Nucleus accumbens (tissue), 56 donors: ENCODE measurements around the gene CDADC1.

Source experiments
- DNase-seq, 56 donors: peaks; one replicate each; lab custom pipeline; 2025; lab: John Stamatoyannopoulos, UW

CDADC1 gene

DNA sequence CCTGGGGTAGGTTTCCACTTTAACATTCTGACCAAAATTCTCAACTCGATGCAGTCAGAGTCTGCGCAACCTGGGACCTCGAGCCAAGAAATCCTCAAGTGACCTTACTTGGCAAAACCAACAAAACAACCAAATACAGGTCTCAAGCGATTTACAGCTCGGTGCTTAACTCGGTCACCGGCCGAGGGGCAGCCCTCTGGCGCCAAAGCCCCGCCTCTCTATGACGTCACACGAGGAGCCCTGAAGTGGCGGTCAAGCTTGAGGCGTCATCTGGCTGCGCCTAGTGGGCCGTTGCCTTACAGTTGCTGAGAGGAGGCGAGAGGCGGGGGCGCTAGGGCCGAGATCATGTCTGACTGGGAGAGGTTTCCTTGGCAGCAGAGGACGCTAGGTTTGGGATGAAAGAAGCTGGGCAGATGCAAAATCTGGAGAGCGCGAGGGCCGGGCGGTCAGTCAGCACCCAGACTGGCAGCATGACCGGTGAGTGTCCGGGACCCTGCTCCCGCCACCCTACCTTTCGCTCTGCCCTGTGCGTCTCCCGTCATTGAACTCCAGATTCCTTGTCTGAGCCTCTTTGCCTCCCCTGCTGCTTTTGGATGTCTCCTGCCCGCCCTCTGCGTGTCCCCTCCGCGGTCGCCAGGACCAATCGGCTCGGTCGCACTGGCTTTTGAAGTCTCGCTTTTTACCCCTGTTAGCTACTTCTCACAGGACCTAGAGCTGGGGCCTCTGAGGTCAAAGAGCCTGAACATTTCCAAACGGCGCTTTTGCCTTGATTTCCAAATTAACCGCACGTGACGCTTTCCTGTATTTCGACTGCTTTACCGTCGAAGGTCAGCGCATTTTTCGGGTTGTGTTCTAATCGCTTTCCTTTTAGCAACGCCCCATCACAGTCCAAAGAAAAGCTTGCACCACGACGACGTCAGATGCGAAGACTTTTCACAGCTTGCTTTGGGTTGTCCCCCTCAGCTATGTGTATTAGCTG, at the start of gene CDADC1:
CDADC1 (plus strand) TSS at position 283 of the 979 bp plus-strand sequence; CDS start at position 396, 113 bp downstream.
- peak; percentile 47 to 98 (median 88) for DNase-seq

DNA sequence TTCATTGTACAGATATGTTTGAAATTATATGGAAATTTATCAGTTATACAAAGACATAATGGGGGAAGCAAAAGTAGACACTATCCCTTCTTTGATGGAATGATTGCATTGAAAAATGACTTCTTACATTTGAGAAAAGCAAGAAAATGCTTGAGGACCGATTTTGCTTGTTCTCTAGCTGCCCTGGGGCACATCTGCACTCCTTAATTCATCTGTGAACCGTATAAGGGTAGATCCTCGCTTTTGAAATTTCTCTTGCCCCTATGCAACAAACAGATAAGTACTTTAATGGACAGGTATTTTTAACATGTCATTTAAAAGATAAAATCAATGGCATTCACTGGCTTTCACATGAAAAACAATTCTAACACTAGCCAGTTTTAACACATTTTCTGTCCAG, 41.1 kb upstream of the CDADC1 start:
- DNase-seq, result no peak

DNA sequence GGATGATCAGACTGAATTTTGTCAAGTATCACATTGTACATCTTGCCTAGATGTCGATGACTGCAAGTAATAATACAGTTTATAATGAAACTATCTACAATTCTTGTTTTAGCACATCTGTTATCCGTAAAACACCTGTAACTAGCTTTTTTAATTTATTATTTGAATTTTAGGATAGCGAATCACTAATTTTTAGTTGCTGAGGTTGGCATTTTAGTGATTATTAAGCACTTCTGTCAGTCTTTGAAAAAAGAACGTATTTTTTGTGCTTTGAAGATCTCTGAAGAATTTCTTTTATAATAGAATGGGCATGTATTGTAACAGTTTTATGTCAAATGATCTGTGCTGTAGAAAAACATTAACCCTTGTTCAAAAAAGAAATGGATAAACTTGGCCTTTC, 39.1 kb upstream of the CDADC1 start:
- no peak for DNase-seq

DNA sequence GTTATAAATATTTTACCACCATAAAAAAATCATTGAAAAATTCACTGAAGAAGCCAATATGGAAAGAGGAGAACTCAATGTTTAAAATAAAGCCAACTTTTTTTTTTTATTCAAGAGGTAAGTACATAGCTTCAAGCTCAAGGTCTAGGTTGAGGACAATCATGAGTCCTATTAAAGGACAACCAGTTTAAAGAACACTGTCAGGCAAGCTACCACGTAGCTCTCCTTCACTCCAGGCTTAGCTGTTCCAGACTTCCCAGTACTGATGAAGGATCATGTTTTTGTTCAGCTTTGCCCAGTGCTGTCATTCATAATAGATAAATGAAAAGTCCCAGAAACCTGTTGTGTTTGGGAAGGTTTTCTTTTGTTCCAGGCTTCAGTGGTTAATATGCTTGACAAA, 37.6 kb upstream of the CDADC1 start:
- no peak for DNase-seq

DNA sequence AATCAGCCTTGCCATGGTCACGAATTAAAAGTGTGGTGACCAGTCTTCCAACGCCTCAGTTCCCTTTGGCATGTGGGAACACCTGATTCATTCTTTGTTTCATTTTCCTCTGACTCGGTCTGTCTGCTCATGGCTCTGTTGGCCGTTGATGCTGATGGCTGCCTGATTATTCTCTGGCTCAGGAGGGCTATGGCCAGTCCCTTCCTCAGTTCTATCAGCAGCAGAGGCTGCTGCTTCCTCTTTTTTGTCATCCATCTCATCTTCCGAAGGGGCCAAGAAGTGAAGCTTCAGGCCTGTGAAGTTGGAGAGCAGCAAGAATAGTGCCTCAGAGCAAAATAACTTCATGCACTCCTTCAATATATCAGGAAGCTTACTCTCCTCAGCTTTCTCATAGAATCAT, 37.1 kb upstream of the CDADC1 start:
- no peak for DNase-seq

DNA sequence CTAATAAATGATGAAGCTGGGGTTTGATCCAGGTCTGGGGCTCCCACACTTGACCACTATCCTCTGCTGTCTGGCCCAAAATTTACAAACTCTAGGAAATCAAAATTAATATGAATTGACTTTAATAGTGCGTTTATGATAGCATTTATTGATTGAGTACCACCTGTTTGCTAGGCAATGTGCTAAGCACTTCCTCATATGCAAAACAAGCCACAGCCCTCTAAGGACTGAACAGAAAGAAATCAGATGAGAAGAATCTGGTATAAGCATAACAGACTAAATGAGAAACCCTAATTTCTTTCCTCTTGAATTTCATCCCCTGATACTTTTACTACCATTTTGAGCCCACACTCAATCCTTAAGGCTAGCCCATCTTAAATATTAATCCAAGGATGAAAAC, 34.2 kb upstream of the CDADC1 start:
- DNase-seq, result no peak

DNA sequence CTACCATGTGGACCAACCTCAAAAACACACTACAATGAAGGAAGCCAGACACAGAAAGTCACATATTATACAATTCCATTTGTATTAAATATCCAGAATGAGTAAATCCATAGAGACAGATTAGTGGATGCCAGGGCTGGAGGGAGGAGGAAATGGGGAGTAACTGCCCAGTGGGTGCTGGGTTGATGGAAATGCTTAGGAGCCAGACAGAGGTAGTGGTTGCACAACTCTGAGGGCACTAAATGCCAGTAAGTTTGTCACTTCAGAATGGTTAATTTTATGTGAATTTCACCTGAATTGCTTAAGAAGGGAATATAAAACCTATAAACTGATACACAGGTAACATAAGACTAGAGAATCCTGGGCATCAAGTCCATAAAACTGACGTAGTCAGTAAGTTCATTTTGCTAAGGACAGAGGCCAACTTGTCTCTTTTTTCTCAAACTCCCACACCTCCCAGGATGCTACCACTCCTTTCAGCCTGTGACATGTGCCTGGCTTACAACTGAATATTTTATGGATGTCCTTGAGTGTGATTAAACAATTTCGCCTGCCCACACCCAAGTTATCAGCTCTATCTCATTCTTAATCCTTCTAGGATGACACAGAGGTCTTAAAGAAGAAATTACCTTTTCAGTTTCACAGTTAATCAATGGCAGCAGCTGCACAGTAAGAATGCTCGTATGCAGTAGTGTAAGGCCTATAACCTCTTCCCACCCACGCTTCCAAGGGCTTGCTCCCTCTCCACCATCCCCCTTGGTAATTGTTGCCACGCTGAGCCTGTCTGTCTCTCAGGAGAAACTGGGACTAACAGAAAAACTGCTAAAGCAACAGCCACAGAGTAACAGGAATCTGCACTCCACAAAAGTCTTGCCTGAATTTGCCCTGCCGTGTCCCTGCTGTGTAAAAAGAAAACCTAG, 33.5 kb upstream of the CDADC1 start:
- peak in 5 of 56 donors; percentile 6 to 30 (median 15) for DNase-seq

DNA sequence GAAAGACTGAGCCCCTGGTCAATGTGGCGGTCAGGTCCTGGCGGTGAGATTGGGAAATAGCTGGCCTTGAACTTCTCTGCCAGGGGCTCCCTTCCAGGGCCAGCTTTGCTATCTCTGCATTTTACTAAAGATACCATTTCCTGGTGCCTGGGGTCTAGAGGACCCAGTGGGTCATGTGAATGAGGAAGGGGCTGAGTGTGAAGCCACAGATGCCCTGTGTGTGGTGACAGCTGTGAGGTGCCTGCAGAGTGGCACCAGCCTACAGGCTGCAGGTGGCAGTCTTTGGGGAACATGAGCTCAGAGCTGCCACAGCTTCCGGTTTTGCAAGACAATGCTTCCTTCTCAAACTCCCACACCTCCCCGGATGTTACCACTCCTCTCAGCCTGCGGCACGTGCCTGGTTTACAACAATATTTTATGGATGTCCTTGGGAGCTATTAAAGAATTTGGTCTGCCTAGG, 32.8 kb upstream of the CDADC1 start:
- DNase-seq, result peak in 15 of 56 donors; percentile 6 to 33 (median 20)

DNA sequence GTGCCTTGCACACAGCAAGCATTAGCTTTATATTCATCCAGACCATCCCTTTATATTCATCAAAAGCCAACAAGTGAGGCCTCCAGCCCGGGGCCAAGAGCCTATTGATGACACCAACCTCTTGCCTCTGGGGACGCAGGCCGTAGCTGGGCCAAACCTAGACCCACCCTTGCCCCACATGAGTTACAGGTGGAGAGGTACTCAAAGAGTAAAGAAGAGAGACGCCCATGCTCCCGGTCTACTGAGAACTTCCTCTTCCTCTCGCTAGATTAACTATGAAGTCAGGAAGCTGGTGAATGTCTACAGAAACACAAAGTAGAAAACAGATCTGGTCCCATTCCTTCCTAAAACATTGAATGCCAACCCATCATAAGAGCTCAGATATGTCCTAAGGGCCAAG, 31.4 kb upstream of the CDADC1 start:
- DNase-seq, result no peak

DNA sequence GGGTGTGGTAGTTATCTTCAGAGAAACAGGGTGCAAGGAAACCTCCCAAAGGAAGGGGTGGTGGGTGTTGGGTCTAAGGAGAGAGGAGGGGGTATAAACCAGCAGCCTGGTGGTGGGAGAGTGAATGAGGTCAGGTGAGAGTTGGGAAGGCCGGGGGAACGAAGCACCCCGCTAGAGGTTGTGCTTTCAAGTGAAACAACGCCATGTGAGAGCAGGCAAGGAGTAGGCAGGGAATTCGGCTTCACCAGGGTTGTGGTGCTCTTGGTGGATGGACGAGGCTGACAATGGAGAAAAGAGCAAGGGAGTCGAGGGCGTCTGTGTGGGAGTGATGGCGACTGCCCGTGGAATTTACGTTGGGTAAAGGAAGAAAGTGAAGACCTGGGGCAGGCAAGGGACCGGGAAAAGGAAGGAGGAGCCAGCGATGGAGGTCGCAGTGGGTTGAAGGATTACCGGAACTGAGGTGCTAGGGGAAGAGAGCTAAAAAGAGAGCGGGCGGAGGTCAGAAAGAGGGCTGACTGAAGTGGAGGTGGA, 29.7 kb upstream of the CDADC1 start:
- DNase-seq, result no peak

DNA sequence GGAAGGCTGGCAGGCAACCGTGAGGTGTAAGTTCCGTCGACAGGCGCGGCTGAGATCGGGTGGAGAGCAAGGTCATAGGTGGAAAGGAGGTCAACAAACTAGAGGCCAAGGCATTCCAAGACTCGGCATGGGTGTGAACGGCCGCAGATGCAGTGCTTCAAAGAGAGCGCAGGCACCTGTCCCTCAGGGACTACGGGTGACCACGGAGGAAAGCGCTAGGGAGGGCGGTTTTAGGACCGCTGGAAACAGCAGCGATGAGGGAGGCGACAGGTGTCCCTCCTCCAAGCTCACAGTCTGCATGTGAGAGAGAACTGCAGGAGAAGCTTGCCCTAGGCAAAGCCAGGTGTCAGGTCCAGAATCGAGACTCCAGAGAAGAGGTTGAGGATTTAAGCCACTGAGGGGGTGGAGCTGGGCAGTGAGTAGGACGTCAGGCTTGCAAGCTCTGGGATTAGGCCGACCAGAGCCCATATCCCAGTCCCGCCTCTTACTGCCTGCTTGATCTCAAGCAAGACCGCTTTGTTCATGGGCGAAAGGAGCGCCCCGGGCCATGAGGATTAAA, 29.2 kb upstream of the CDADC1 start:
- no peak for DNase-seq

DNA sequence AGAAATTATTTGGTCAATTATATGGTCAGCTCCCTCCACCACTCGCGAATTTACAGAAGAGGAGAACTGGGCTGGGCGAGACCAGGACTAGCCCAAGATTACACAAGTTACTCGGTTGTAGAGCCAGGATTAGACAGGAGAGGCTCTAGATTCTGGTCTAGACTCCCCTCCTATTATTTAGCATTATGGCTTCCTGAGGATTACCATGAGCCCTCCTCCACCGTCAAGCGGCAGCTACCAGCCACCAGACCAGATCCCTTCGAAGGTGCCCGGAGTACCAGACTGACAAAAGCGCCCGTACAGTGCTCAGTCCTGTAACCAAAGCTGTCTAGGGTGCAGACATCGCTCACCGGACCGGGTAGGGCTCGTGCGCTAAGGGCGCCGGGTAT, 28.1 kb upstream of the CDADC1 start:
- no peak for DNase-seq

DNA sequence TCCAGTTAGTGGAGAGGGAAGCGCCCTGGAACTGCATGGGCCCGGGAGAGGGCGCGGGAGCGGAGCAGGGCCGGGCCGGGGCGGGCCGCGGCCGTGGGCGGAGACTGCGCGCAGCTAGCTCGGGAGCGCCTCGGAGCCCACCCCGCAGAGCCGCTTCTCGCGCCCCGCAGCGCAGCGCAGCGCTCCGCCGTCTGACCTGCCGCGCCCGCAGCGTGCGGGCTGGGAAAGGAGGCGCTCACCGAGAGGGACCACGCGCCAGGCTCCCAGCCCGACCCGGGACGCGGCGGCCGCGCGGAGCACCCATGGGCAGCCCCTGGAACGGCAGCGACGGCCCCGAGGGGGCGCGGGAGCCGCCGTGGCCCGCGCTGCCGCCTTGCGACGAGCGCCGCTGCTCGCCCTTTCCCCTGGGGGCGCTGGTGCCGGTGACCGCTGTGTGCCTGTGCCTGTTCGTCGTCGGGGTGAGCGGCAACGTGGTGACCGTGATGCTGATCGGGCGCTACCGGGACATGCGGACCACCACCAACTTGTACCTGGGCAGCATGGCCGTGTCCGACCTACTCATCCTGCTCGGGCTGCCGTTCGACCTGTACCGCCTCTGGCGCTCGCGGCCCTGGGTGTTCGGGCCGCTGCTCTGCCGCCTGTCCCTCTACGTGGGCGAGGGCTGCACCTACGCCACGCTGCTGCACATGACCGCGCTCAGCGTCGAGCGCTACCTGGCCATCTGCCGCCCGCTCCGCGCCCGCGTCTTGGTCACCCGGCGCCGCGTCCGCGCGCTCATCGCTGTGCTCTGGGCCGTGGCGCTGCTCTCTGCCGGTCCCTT, 27.5 kb upstream of the CDADC1 start, which contains the start of gene MLNR:
MLNR (plus strand) TSS at position 303 of the 820 bp plus-strand sequence; CDS start at position 303, 0 bp downstream.
- DNase-seq, result peak in 1 of 56 donors; percentile 14

DNA sequence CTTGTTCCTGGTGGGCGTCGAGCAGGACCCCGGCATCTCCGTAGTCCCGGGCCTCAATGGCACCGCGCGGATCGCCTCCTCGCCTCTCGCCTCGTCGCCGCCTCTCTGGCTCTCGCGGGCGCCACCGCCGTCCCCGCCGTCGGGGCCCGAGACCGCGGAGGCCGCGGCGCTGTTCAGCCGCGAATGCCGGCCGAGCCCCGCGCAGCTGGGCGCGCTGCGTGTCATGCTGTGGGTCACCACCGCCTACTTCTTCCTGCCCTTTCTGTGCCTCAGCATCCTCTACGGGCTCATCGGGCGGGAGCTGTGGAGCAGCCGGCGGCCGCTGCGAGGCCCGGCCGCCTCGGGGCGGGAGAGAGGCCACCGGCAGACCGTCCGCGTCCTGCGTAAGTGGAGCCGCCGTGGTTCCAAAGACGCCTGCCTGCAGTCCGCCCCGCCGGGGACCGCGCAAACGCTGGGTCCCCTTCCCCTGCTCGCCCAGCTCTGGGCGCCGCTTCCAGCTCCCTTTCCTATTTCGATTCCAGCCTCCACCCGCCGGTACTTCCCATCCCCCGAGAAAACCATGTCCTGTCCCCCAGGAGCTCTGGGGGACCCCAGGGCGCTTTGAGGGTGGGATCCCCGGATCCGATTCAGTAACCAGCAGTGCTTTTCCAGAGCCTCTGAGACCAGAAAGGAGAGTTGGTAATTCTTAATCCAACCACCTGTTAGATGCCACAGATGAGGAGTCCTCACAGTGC, 26.7 kb upstream of the CDADC1 start:
- DNase-seq, result no peak

DNA sequence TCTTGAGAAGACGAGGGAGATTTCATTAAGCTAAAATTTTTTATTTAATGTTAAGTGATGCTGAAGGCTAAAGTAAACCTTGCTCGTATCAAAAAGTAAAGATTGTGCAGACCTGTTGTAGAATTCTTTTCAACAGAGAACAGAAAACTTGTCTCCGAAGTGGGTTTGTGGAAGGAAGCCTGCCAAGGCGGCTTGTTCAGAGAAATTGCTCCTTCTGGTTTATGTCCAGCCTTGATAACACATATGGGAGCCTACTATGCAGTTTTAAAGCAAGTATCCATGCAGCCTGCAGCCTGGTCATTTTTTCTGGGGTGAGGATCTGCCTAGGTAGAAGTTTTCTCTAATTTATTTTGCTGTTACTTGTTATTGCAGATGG, 26.1 kb upstream of the CDADC1 start:
- DNase-seq, result no peak

DNA sequence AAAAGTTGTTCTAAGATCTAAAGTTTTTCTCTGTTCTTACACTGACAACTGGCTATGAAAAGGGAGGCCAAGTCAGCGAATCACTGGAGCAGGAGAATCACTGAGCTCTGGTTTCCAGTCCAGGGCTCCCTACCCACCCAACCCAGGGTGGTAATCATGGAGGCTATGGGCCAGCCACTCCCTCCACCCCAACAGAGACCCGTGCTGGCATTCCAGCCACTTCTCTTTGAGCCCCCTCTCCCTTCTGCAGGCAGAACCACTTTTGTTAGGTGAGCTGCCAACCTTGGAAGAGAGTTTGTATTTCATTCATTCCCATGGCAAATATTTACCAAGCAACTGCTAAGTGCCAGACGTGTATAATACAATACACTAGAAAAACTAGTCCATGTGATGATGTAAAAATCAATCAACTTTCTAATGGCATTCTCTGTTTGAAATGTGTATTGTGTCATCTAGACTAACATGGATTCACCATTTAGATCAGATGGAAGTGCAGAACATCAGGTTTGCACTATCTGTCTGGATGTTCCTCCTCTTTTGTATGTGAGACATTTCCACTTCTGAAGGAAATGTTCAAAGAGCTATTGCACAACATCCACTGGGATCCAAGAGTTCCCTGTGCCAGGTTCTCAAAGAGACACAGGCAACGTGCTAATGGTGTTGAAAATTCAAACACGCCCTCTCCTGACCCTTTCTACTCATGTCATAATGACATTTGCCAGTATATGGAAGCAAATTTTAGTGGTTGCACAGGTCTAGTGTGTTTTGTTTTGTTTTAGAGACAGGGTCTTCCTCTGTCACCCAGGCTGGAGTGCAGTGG, 22.3 kb upstream of the CDADC1 start:
- no peak for DNase-seq

DNA sequence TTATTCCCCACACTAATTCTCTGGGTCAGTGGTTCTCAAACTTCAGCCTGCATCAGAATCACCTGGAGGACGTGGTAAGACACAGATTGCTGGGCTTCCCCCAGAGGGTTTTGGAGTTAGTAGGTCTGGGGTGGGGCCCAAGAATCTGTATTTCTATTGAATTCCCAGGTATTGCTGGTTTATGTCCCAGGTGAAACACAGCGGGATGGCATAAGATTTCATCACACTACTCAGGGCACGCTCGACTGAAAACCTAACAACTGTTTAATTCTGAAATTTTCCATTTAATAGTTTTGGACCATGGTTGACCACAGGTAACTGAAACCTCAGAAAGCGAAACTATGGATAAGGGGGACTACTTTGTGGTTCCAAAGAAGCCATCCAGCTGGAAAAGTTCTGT, 21.1 kb upstream of the CDADC1 start:
- no peak for DNase-seq

DNA sequence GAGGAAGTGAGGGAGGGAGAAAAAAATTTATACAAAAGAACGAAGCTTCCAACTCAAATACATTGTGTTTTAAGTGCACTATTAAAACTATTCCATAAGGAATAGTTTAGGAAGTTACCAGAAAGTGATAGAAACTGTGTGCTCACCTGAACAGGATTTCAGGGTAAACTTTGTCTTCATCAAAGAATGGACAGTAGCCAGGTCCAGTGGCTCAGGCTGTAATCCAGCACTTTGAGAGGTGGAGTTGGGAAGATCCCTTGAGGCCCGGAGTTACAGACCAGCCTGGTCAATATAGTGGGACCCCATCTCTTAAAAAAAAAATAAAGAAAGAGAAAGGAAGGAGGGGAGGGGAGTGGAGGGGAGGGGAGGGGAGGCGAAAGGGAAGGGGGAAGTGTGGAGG, 13.0 kb upstream of the CDADC1 start:
- no peak for DNase-seq
